GM12878 (cell line): Measurements from ENCODE around the gene SRP68. TPM values are rescaled to one million over a fixed set of nuclear protein-coding genes. Genes with fewer than 3 reads are reported as not detected.
A peak's percentile ranks its signal among the peaks of the same experiment; 100 is the strongest.

Source experiments
- ATF7 ChIP-seq: fragments of 450-650 bp; IDR thresholded peaks from 2 replicates; pipeline ENCODE4 v1.6.1; 2016; ENCODE audit warnings: low read depth, mild to moderate bottlenecking
- BACH1 ChIP-seq: fragments of 450-650 bp; IDR thresholded peaks from 2 replicates; pipeline ENCODE4 v1.6.1; 2017; ENCODE audit warnings: mild to moderate bottlenecking, borderline replicate concordance
- BCLAF1 ChIP-seq: fragments of 450-650 bp; IDR thresholded peaks from 2 replicates; pipeline ENCODE4 v1.6.1; 2017; ENCODE audit warnings: antibody characterized with exemption, mild to moderate bottlenecking, moderate library complexity
- BRCA1 ChIP-seq: IDR thresholded peaks from 2 replicates; pipeline ENCODE4 v1.6.1; 2011; ENCODE audit warnings: low read depth, low read length, improper control_type of control experiment
- ELK1 ChIP-seq: IDR thresholded peaks from 2 replicates; pipeline ENCODE4 v1.6.1; 2012; ENCODE audit warnings: low read depth, low read length, improper control_type of control experiment
- IKZF2 ChIP-seq, 2 experiments: fragments of 450-650 bp; IDR thresholded peaks; 2 replicates each; pipeline ENCODE4 v1.6.1; 2017; ENCODE audit warnings: mild to moderate bottlenecking in 2 of 2, moderate library complexity in 2 of 2
- IRF4 ChIP-seq: IDR thresholded peaks from 2 replicates; pipeline ENCODE4 v1.6.1; 2011; ENCODE audit warnings: low read depth, low read length
- IRF5 ChIP-seq: fragments of 450-650 bp; IDR thresholded peaks from 2 replicates; pipeline ENCODE4 v1.6.1; 2017; ENCODE audit warnings: borderline replicate concordance
- MYC ChIP-seq: IDR thresholded peaks from 2 replicates; pipeline ENCODE4 v1.6.1; 2011; ENCODE audit warnings: mild to moderate bottlenecking, low read length, moderate library complexity, inconsistent platforms; ENCODE audit not compliant: insufficient read depth, insufficient replicate concordance, insufficient read length, severe bottlenecking
- NBN ChIP-seq: fragments of 450-650 bp; IDR thresholded peaks from 2 replicates; pipeline ENCODE4 v1.6.1; 2016
- NFIC ChIP-seq: IDR thresholded peaks from 2 replicates; pipeline ENCODE4 v1.6.1; 2012; ENCODE audit warnings: low read depth, mild to moderate bottlenecking, inconsistent platforms, low read length, moderate library complexity
- PAX5 ChIP-seq: IDR thresholded peaks from 2 replicates; pipeline ENCODE4 v1.6.1; 2011; ENCODE audit warnings: low read depth, low read length, borderline replicate concordance
- POLR2AphosphoS2 ChIP-seq: IDR thresholded peaks from 2 replicates; pipeline ENCODE4 v1.6.1; 2011; ENCODE audit warnings: low read depth, mild to moderate bottlenecking, low read length, improper control_type of control experiment, moderate library complexity
- RCOR1 ChIP-seq: conservative IDR thresholded peaks from 2 replicates; pipeline ENCODE4 v1.6.1; 2012; ENCODE audit warnings: low read depth, low read length, improper control_type of control experiment
- RELB ChIP-seq: fragments of 450-650 bp; IDR thresholded peaks from 2 replicates; pipeline ENCODE4 v1.6.1; 2017; ENCODE audit warnings: low read depth, mild to moderate bottlenecking, moderate library complexity
- SIN3A ChIP-seq: IDR thresholded peaks from 2 replicates; pipeline ENCODE4 v1.6.1; 2012; ENCODE audit warnings: low read depth, low read length, improper control_type of control experiment
- SMC3 ChIP-seq: IDR thresholded peaks from 2 replicates; pipeline ENCODE4 v1.6.1; 2011; ENCODE audit warnings: low read length, improper control_type of control experiment, borderline replicate concordance
- TARDBP ChIP-seq: IDR thresholded peaks from 2 replicates; pipeline ENCODE4 v1.6.1; 2016; ENCODE audit warnings: borderline replicate concordance
- TBL1XR1 ChIP-seq: IDR thresholded peaks from 2 replicates; pipeline ENCODE4 v1.6.1; 2012; ENCODE audit warnings: low read depth, low read length, improper control_type of control experiment
- USF2 ChIP-seq: IDR thresholded peaks from 2 replicates; pipeline ENCODE4 v1.6.1; 2011; ENCODE audit warnings: low read depth, low read length, improper control_type of control experiment, borderline replicate concordance
- WRNIP1 ChIP-seq: IDR thresholded peaks from 2 replicates; pipeline ENCODE4 v1.6.1; 2011; ENCODE audit warnings: low read depth, low read length, improper control_type of control experiment, borderline replicate concordance
- YY1 ChIP-seq: IDR thresholded peaks from 2 replicates; pipeline ENCODE4 v1.6.1; 2011; ENCODE audit warnings: low read depth, mild to moderate bottlenecking, low read length
- ZZZ3 ChIP-seq: IDR thresholded peaks from 2 replicates; pipeline ENCODE4 v1.6.1; 2011; ENCODE audit warnings: low read depth; ENCODE audit not compliant: control insufficient read depth, insufficient read length
- polyA plus RNA-seq, 11 experiments: library from polyadenylated mRNA; depleted of rRNA in 4 of 11; unstranded in 6 of 11; stranded (reverse) in 5 of 11; fragments of >200 nt; fragmentation: Nextera tagmentation in 4 of 11; fragmentation: Illumina TruSeq in 1 of 11; extraction: Ambion mirVana in 4 of 11; extraction: Trizol in 1 of 11; gene quantifications; 1 replicate in 1 of 11; 2 replicates in 10 of 11; pipeline versions ENCODE4 v1.2.1 to v1.2.3, GENCODE V29; 2011 to 2016; ENCODE audit warnings: inconsistent platforms in 2 of 11, missing spikeins in 2 of 11, low read depth in 1 of 11
- total RNA-seq, 4 experiments: library from RNA; depleted of rRNA in 3 of 4; stranded (reverse); fragments of >200 nt in 3 of 4; fragmentation: Illumina TruSeq in 1 of 4; extraction: Trizol in 1 of 4; gene quantifications; 2 replicates each; pipeline versions ENCODE4 v1.2.1 to v1.2.3, GENCODE V29; 2013 to 2021

Gene SRP68
- total and polyA plus RNA-seq, 10 of the 15 experiments (the other 5 are each of a cell fraction or from before 2014, with no cell fraction given), result 24.7 to 89.7 (median 62.7) TPM

GRCh38 chr17:75996665-75997590 is 75.4 kb downstream of the SRP68 start (continued):
- TF ChIP-seq MYC (no peak), IRF4 (no peak), IKZF2 (IDR thresholded peaks at IDR 0.05) (peak; percentile 78 to 86), YY1 (0 out of 2 replicates have a peak, but pooled peaks have one; percentile 9), WRNIP1 (no peak), SIN3A (no peak), TARDBP (no peak), ZZZ3 (no peak), NBN (peak; percentile 78), RELB (peak; percentile 85), BACH1 (no peak), IRF5 (no peak), SMC3 (no peak), ELK1 (no peak), RCOR1 (no peak), ATF7 (peak; percentile 44), NFIC (peak; percentile 47; the same call in 1 of the 2 replicates), BCLAF1 (no peak), USF2 (no peak), TBL1XR1 (no peak), PAX5 (no peak), BRCA1 (no peak), POLR2AphosphoS2 (no peak)
